Measurements from ENCODE around the gene CAV1. TPM values are rescaled to one million over a fixed set of nuclear protein-coding genes. Genes with fewer than 3 reads are reported as not detected.

Gene CAV1
- total RNA-seq, 2 experiments from 2014 or later = not detected

GRCh38 chr7:116601426-116601825 lies 76.6 kb downstream of the CAV1 start:
- no peaks in the 10 kb centered on the region for H3K4me1 ChIP-seq (ENCODE audit: insufficient read depth, low read length)
- peaks cover 0 to 3% of the 10 kb centered on the region in 2 experiments for H3K27me3 ChIP-seq (ENCODE audit: control insufficient read depth in 1 of 2, insufficient read depth in 2 of 2, low read length in 2 of 2)
- ATAC-seq (ENCODE audit: poor library complexity) (no peak), DNase-seq (no peak)
- no peak overlapping the region for H3K27ac ChIP-seq (ENCODE audit: low read depth in 1 of 2, low read length in 2 of 2)
- no peaks in the 10 kb centered on the region for H3K9me3 Mint-ChIP-seq
- no peak overlapping the region for H3K4me3 ChIP-seq (ENCODE audit: low read length)
- peaks cover 8% of the 10 kb centered on the region for H3K27me3 Mint-ChIP-seq
- H3K27ac Mint-ChIP-seq = no peak overlapping the region
- intact Hi-C loops (cut with DNase I, micrococcal nuclease) = no loop called here
- TF ChIP-seq CTCF (IDR thresholded peaks at IDR 0.05) = no peak
- no peak overlapping the region for H3K4me3 Mint-ChIP-seq
- H3K36me3 Mint-ChIP-seq (ENCODE audit: low read depth) = no peaks in the 10 kb centered on the region
- no peaks in the 10 kb centered on the region for H3K36me3 ChIP-seq (ENCODE audit: insufficient read depth, low read length)
- no peaks in the 10 kb centered on the region for H3K9me3 ChIP-seq (ENCODE audit: control insufficient read depth in 1 of 2, insufficient read depth in 1 of 2, low read length in 2 of 2)
- no peaks in the 10 kb centered on the region for H3K4me1 Mint-ChIP-seq (ENCODE audit: low read depth)
- ChIA-PET POLR2A (no interaction called here), CTCF (no interaction called here)

GRCh38 chr7:116607299-116607698 lies 82.5 kb downstream of the CAV1 start:
- peaks cover 31% of the 10 kb centered on the region for H3K27me3 Mint-ChIP-seq
- no peaks in the 10 kb centered on the region for H3K4me1 Mint-ChIP-seq (ENCODE audit: low read depth)
- H3K27ac ChIP-seq (ENCODE audit: low read depth in 1 of 2, low read length in 2 of 2) = no peak overlapping the region
- no peak for TF ChIP-seq CTCF (IDR thresholded peaks at IDR 0.05)
- H3K4me3 Mint-ChIP-seq = no peak overlapping the region
- CTCF ChIA-PET = no interaction called here
- no peaks in the 10 kb centered on the region for H3K36me3 ChIP-seq (ENCODE audit: insufficient read depth, low read length)
- H3K4me1 ChIP-seq (ENCODE audit: insufficient read depth, low read length) = no peaks in the 10 kb centered on the region
- no peak for DNase-seq
- H3K27me3 ChIP-seq (ENCODE audit: control insufficient read depth in 1 of 2, insufficient read depth in 2 of 2, low read length in 2 of 2) = peaks cover 0 to 6% of the 10 kb centered on the region in 2 experiments
- intact Hi-C loops (cut with DNase I, micrococcal nuclease) = no loop called here
- POLR2A ChIA-PET = no interaction called here
- no peaks in the 10 kb centered on the region for H3K9me3 Mint-ChIP-seq
- no peak overlapping the region for H3K27ac Mint-ChIP-seq
- no peak overlapping the region for H3K4me3 ChIP-seq (ENCODE audit: low read length)
- ATAC-seq (ENCODE audit: poor library complexity) = no peak
- no peaks in the 10 kb centered on the region for H3K36me3 Mint-ChIP-seq (ENCODE audit: low read depth)
- no peaks in the 10 kb centered on the region for H3K9me3 ChIP-seq (ENCODE audit: control insufficient read depth in 1 of 2, insufficient read depth in 1 of 2, low read length in 2 of 2)

- peaks cover 0 to 12% of the 10 kb centered on the region in 2 experiments for H3K27me3 ChIP-seq (ENCODE audit: control insufficient read depth in 1 of 2, insufficient read depth in 2 of 2, low read length in 2 of 2)
Observed at GRCh38 chr7:116610210-116610609, 85.4 kb downstream of the CAV1 start.

More at GRCh38 chr7:116610210-116610609, 85.4 kb downstream of the CAV1 start:
- ATAC-seq (ENCODE audit: poor library complexity) (no peak), DNase-seq (peak in 1 of 14 experiments; percentile 14)
- H3K9me3 Mint-ChIP-seq = no peaks in the 10 kb centered on the region
- no peak for TF ChIP-seq CTCF (IDR thresholded peaks at IDR 0.05)
- H3K36me3 Mint-ChIP-seq (ENCODE audit: low read depth) = no peaks in the 10 kb centered on the region
- no peak overlapping the region for H3K27ac Mint-ChIP-seq
- intact Hi-C loops (cut with DNase I, micrococcal nuclease) = no loop called here
- peaks cover 40% of the 10 kb centered on the region for H3K27me3 Mint-ChIP-seq
- Histone ChIP-seq H3K9me3 (ENCODE audit: control insufficient read depth in 1 of 2, insufficient read depth in 1 of 2, low read length in 2 of 2) (no peaks in the 10 kb centered on the region), H3K4me1 (ENCODE audit: insufficient read depth, low read length) (no peaks in the 10 kb centered on the region), H3K4me3 (ENCODE audit: low read length) (no peak overlapping the region), H3K36me3 (ENCODE audit: insufficient read depth, low read length) (no peaks in the 10 kb centered on the region), H3K27ac (ENCODE audit: low read depth in 1 of 2, low read length in 2 of 2) (no peak overlapping the region)
- ChIA-PET CTCF (no interaction called here), POLR2A (no interaction called here)
- no peaks in the 10 kb centered on the region for H3K4me1 Mint-ChIP-seq (ENCODE audit: low read depth)
- H3K4me3 Mint-ChIP-seq = no peak overlapping the region

All from CD4-positive, alpha-beta T cell (primary cell).